Ramos (cell line): ENCODE results near the gene CPA2.
"Not testable (repeated sequence)": the region's sequence is repeated elsewhere in the genome, so short reads cannot be mapped to it uniquely, and the experiment has no call there.

Source experiments
- in situ Hi-C: fragments of 300-500 bp; cut with MboI; formaldehyde crosslinking; loops from one replicate; pipeline ENCODE4 v1.14.3; 2022; ENCODE audit warnings: low sequenced_read_pairs; ENCODE audit not compliant: unreplicated experiment

CPA2 gene

GRCh38 chr7:130266258-130266960, at the start of gene CPA2:
CPA2 (plus strand) TSS chr7:130266863; CDS start chr7:130266882, 19 bp downstream.
- in situ Hi-C loops: no loop called here

- in situ Hi-C loops: no loop called here
Observed at GRCh38 chr7:130218806-130219620, 47.6 kb upstream of the CPA2 start.

- in situ Hi-C loops: no loop called here
Observed at GRCh38 chr7:130219871-130220270, 46.8 kb upstream of the CPA2 start.

- in situ Hi-C loops: no loop called here
Observed at GRCh38 chr7:130221746-130222145, 44.9 kb upstream of the CPA2 start.

GRCh38 chr7:130223646-130224045, 43.0 kb upstream of the CPA2 start:
- in situ Hi-C loops: no loop called here

GRCh38 chr7:130224210-130224609, 42.5 kb upstream of the CPA2 start:
- in situ Hi-C loops: no loop called here

GRCh38 chr7:130224923-130225322, 41.7 kb upstream of the CPA2 start:
- in situ Hi-C loops: not testable (repeated sequence)

GRCh38 chr7:130226333-130226732, 40.3 kb upstream of the CPA2 start:
- in situ Hi-C loops: no loop called here

GRCh38 chr7:130227883-130228575, 38.6 kb upstream of the CPA2 start:
- in situ Hi-C loops: no loop called here

- in situ Hi-C loops: no loop called here
Observed at GRCh38 chr7:130228840-130229502, 37.7 kb upstream of the CPA2 start.

GRCh38 chr7:130229981-130230380, 36.7 kb upstream of the CPA2 start:
- in situ Hi-C loops: not testable (repeated sequence)

GRCh38 chr7:130231792-130232191, 34.9 kb upstream of the CPA2 start:
- in situ Hi-C loops: no loop called here

- in situ Hi-C loops: no loop called here
Observed at GRCh38 chr7:130232209-130232608, 34.5 kb upstream of the CPA2 start.

GRCh38 chr7:130234078-130234477, 32.6 kb upstream of the CPA2 start:
- in situ Hi-C loops: no loop called here

GRCh38 chr7:130236361-130236760, 30.3 kb upstream of the CPA2 start:
- in situ Hi-C loops: not testable (repeated sequence)

- in situ Hi-C loops: loop anchor here (10.0 kb wide), 1 partner anchor 515 kb away; no protein-coding TSS in a partner anchor
Observed at GRCh38 chr7:130240240-130240639, 26.4 kb upstream of the CPA2 start.

GRCh38 chr7:130242198-130243014, 24.3 kb upstream of the CPA2 start:
- in situ Hi-C loops: loop anchor here (10.0 kb wide), 1 partner anchor 512 kb away; no protein-coding TSS in a partner anchor

GRCh38 chr7:130243486-130243885, 23.2 kb upstream of the CPA2 start:
- in situ Hi-C loops: loop anchor here (10.0 kb wide), 1 partner anchor 511 kb away; no protein-coding TSS in a partner anchor

GRCh38 chr7:130246491-130246890, 20.2 kb upstream of the CPA2 start:
- in situ Hi-C loops: loop anchor here (10.0 kb wide), 1 partner anchor 508 kb away; no protein-coding TSS in a partner anchor
